Endothelial cell of umbilical vein (primary cell): ENCODE results near the gene KCNH2. TPM values are rescaled to one million over a fixed set of nuclear protein-coding genes. Genes with fewer than 3 reads are reported as not detected.

Experiments used
- BruUV-seq: library from RNA; stranded (reverse); fragments of 400-500 nt; replicated peaks from 2 replicates; lab custom pipeline; 2021; lab: Mats Ljungman, UMichigan
- CTCF ChIA-PET: fragments of 300-600, 350-600 bp; sonication (Branson Sonifier 250); formaldehyde crosslinking; loops from one replicate; lab custom pipeline; 2021; ENCODE audit warnings: antibody characterized with exemption, inconsistent platforms; lab: Charles Lee
- POLR2A ChIA-PET: fragments of 300-600, 350-600 bp; sonication (Branson Sonifier 250); formaldehyde crosslinking; loops from one replicate; lab custom pipeline; 2021; ENCODE audit warnings: antibody characterized with exemption, inconsistent platforms; lab: Charles Lee
- DNase-seq: peaks from one replicate; pipeline ENCODE4 v3.0.0-alpha.2; 2011; ENCODE audit warnings: low read depth, low spot score
- FAIRE-seq: peaks from 2 replicates; lab custom pipeline; 2011; peaks lifted over from hg19 to GRCh38; lab: Jason Lieb, UNC
- H2AFZ ChIP-seq: 2 replicates; pipeline ENCODE4 v1.6.0; 2012; ENCODE audit warnings: low read depth, low read length, control low read depth, inconsistent platforms
- H3K27ac ChIP-seq: 2 replicates; pipeline ENCODE4 v1.5.1; 2011; ENCODE audit warnings: low read depth, mild to moderate bottlenecking, control low read depth, low read length, moderate library complexity; ENCODE audit not compliant: insufficient read depth
- H3K27me3 ChIP-seq, 2 experiments: 2 replicates each; pipeline versions ENCODE4 v1.6.0 to v1.6.1; 2011; ENCODE audit warnings: low read length in 2 of 2, mixed read lengths in 1 of 2; ENCODE audit not compliant: control insufficient read depth in 2 of 2, insufficient read depth in 2 of 2
- H3K36me3 ChIP-seq, 2 experiments: 2 replicates in 1 of 2; 3 replicates in 1 of 2; pipeline ENCODE4 v1.5.1; 2011; ENCODE audit warnings: low read length in 2 of 2, mild to moderate bottlenecking in 1 of 2, moderate library complexity in 1 of 2; ENCODE audit not compliant: control insufficient read depth in 2 of 2, insufficient read depth in 2 of 2; ENCODE audit errors: extremely low read depth in 1 of 2
- H3K4me1 ChIP-seq: 3 replicates; pipeline ENCODE4 v1.5.1; 2011; ENCODE audit warnings: mild to moderate bottlenecking, low read length; ENCODE audit not compliant: control insufficient read depth, insufficient read depth; ENCODE audit errors: extremely low read depth
- H3K4me2 ChIP-seq: 2 replicates; pipeline ENCODE4 v1.6.1; 2011; ENCODE audit warnings: low read length, control low read depth, mixed read lengths; ENCODE audit not compliant: insufficient read depth
- H3K4me3 ChIP-seq, 3 experiments: fragments of 200-600 bp in 1 of 3; sonication (generic), shearing (Covaris generic) in 1 of 3; replicated peaks in 1 of 3; 2 replicates each; pipeline ENCODE4 v1.5.1; 2011 to 2016; ENCODE audit warnings: control low read depth in 3 of 3, low read length in 3 of 3, mild to moderate bottlenecking in 2 of 3, inconsistent platforms in 1 of 3, low read depth in 1 of 3, moderate library complexity in 1 of 3; ENCODE audit not compliant: insufficient read depth in 1 of 3
- H3K79me2 ChIP-seq: 2 replicates; pipeline ENCODE4 v1.6.0; 2012; ENCODE audit warnings: low read length, inconsistent platforms; ENCODE audit not compliant: control insufficient read depth, insufficient read depth
- H3K9ac ChIP-seq: replicated peaks from 2 replicates; pipeline ENCODE3; 2011; ENCODE audit warnings: low read length, control low read depth; ENCODE audit not compliant: insufficient read depth; ENCODE audit errors: extremely low read depth
- H3K9me1 ChIP-seq: replicated peaks from 3 replicates; pipeline ENCODE4 v1.6.0; 2011; ENCODE audit warnings: mild to moderate bottlenecking, low read length; ENCODE audit not compliant: control insufficient read depth, insufficient read depth; ENCODE audit errors: extremely low read depth
- H3K9me3 ChIP-seq: replicated peaks from 2 replicates; pipeline ENCODE4 v1.5.1; 2012; ENCODE audit warnings: low read length, inconsistent platforms; ENCODE audit not compliant: control insufficient read depth, insufficient read depth
- H4K20me1 ChIP-seq: replicated peaks from 2 replicates; pipeline ENCODE3; 2011; ENCODE audit warnings: mild to moderate bottlenecking, low read length; ENCODE audit not compliant: control insufficient read depth, insufficient read depth; ENCODE audit errors: extremely low read depth
- EZH2 ChIP-seq: IDR thresholded peaks from 2 replicates; pipeline ENCODE4 v1.6.1; 2012; ENCODE audit warnings: borderline replicate concordance, low read depth, mild to moderate bottlenecking, moderate library complexity, low read length, inconsistent platforms; ENCODE audit not compliant: severe bottlenecking
- FOS ChIP-seq: IDR thresholded peaks from 2 replicates; pipeline ENCODE4 v1.6.1; 2011; ENCODE audit warnings: mild to moderate bottlenecking, low read length, moderate library complexity, borderline replicate concordance; ENCODE audit not compliant: insufficient read depth
- GATA2 ChIP-seq: IDR thresholded peaks from 2 replicates; pipeline ENCODE4 v1.7.0; 2011; ENCODE audit warnings: low read depth, mild to moderate bottlenecking, moderate library complexity, mixed read lengths, low read length; ENCODE audit not compliant: insufficient read length, insufficient read depth
- JUN ChIP-seq: IDR thresholded peaks from 2 replicates; pipeline ENCODE4 v1.6.1; 2011; ENCODE audit warnings: borderline replicate concordance, low read depth; ENCODE audit not compliant: insufficient read length, insufficient read depth
- dilution Hi-C: fragments of 300-500 bp; cut with MboI; formaldehyde crosslinking; loops from one replicate; pipeline ENCODE4 v1.15.0; 2019; ENCODE audit warnings: low sequenced_read_pairs; ENCODE audit not compliant: extremely low pct_ligation_motif_present
- intact Hi-C: fragments of 100-400 bp; cut with micrococcal nuclease; formaldehyde crosslinking; loops from one replicate; pipeline ENCODE4 v1.10.0; 2022
- polyA plus RNA-seq, 4 experiments: library from polyadenylated mRNA; depleted of rRNA in 3 of 4; stranded (reverse) in 3 of 4; unstranded in 1 of 4; fragments of >200 nt; gene quantifications; 2 replicates each; pipeline versions ENCODE4 v1.2.1 to v1.2.3, GENCODE V29; 2011 to 2012; ENCODE audit warnings: missing spikeins in 1 of 4
- total RNA-seq: library from RNA; stranded (reverse); gene quantifications from 2 replicates; pipeline ENCODE4 v1.2.3, GENCODE V29; 2021
- TF ChIP-seq, protein P1 (sequence below): IDR thresholded peaks from 2 replicates; pipeline ENCODE4 v1.6.1; 2011; ENCODE audit not compliant: insufficient read depth, insufficient read length
- TF ChIP-seq, protein P2 (sequence below), 2 donors: IDR thresholded peaks; 1 replicate in 1 of 2; 2 replicates in 1 of 2; pipeline ENCODE4 v1.5.1; 2011; ENCODE audit warnings: low read length in 2 of 2, mild to moderate bottlenecking in 2 of 2, moderate library complexity in 2 of 2, control low read depth in 1 of 2, inconsistent platforms in 1 of 2, low read depth in 1 of 2; ENCODE audit not compliant: insufficient read depth in 1 of 2; ENCODE audit errors: extremely low read depth in 1 of 2

The KCNH2 gene
- total and polyA plus RNA-seq, 2 donors (not counting 3 experiments of a cell fraction or from before 2014, with no cell fraction given): 0.03 to 0.09 TPM

DNA sequence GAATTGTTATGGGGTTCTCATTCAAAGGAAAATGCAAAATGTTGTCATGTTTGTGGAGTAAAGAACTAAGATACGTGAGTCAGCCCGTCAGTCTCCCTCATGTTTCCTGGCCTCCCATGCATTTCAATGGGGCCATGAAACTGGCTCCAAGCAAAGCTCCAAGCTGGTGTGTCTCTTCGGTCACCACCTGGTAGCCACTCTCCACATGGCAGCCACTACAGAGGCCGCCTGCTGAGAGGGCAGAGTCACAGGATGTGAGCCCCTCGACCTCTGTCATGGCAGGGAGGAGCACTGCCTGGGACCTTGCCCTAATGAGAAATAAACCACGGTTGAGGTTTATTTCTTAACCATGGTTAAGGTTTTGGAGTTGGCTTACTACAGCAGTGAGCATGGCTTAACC, 63.2 kb downstream of the KCNH2 start:
- dilution Hi-C loops: no loop called here
- H2AFZ ChIP-seq: no peak overlapping the region
- H3K9me3 ChIP-seq: no peaks in the 10 kb centered on the region
- H3K36me3 ChIP-seq: no peaks in the 10 kb centered on the region
- CTCF ChIA-PET: interaction anchor here (0.8 to 1.5 kb wide), 3 partner anchors 14 to 39 kb away, joined by 3 to 4 read pairs (median 3); no protein-coding TSS in a partner anchor
- H3K27ac ChIP-seq: no peak overlapping the region
- intact Hi-C loops: no loop called here
- no peak for TF ChIP-seq FOS
- no peaks in the 10 kb centered on the region for H3K79me2 ChIP-seq
- FAIRE-seq (no peak), DNase-seq (no peak)
- H4K20me1 ChIP-seq: no peaks in the 10 kb centered on the region
- no peak overlapping the region for H3K4me2 ChIP-seq
- H3K9ac ChIP-seq: no peak overlapping the region
- no peaks in the 10 kb centered on the region for H3K4me1 ChIP-seq
- H3K4me3 ChIP-seq: no peak overlapping the region
- peaks cover 9 to 17% of the 10 kb centered on the region in 2 experiments for H3K27me3 ChIP-seq
- H3K9me1 ChIP-seq: no peaks in the 10 kb centered on the region
- no TSS peak for BruUV-seq
- POLR2A ChIA-PET: no interaction called here

DNA sequence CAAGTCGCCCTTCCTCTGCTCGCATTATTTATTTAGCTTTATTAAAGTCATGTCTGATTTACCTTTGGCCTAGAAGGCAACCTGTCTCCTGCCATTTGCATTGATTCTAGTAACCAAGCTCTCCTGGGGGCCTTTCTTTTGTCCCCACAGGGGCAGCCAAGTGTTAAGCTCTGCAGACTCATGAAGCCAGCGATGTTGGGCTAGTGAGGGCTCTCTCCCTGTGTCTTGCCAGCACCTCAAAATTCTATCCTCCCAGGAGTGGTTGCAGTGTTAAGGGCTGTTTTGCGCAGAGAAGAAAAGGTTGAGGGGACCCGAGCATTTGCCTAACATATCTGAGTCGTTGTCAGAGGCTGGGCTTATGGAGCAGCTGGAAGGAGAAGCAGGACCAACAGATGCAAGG, 63.9 kb downstream of the KCNH2 start:
- FAIRE-seq: no peak
- no peaks in the 10 kb centered on the region for H3K9me3 ChIP-seq
- TF ChIP-seq EZH2 (no peak), GATA2 (no peak), FOS (no peak), JUN (no peak)
- TF ChIP-seq, protein P1, sequence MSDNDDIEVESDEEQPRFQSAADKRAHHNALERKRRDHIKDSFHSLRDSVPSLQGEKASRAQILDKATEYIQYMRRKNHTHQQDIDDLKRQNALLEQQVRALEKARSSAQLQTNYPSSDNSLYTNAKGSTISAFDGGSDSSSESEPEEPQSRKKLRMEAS: no peak
- TF ChIP-seq, protein P2, sequence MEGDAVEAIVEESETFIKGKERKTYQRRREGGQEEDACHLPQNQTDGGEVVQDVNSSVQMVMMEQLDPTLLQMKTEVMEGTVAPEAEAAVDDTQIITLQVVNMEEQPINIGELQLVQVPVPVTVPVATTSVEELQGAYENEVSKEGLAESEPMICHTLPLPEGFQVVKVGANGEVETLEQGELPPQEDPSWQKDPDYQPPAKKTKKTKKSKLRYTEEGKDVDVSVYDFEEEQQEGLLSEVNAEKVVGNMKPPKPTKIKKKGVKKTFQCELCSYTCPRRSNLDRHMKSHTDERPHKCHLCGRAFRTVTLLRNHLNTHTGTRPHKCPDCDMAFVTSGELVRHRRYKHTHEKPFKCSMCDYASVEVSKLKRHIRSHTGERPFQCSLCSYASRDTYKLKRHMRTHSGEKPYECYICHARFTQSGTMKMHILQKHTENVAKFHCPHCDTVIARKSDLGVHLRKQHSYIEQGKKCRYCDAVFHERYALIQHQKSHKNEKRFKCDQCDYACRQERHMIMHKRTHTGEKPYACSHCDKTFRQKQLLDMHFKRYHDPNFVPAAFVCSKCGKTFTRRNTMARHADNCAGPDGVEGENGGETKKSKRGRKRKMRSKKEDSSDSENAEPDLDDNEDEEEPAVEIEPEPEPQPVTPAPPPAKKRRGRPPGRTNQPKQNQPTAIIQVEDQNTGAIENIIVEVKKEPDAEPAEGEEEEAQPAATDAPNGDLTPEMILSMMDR (IDR thresholded peaks at IDR 0.05; ENCODE audit: extremely low read depth in 1 of 2, insufficient read depth in 1 of 2, low read depth in 1 of 2, low read length in 2 of 2): no peak
- DNase-seq: no peak
- no peaks in the 10 kb centered on the region for H3K36me3 ChIP-seq
- POLR2A ChIA-PET: no interaction called here
- dilution Hi-C loops: no loop called here
- H2AFZ ChIP-seq: no peak overlapping the region
- H3K27me3 ChIP-seq: peaks cover 7 to 10% of the 10 kb centered on the region in 2 experiments
- intact Hi-C loops: no loop called here
- H3K9ac ChIP-seq: no peak overlapping the region
- H4K20me1 ChIP-seq: no peaks in the 10 kb centered on the region
- no peak overlapping the region for H3K4me2 ChIP-seq
- H3K4me3 ChIP-seq: no peak overlapping the region
- no peaks in the 10 kb centered on the region for H3K79me2 ChIP-seq
- no peaks in the 10 kb centered on the region for H3K9me1 ChIP-seq
- no peaks in the 10 kb centered on the region for H3K4me1 ChIP-seq
- CTCF ChIA-PET: interaction anchor here (1.4 to 1.5 kb wide), 2 partner anchors 13 to 35 kb away, joined by 3 read pairs; no protein-coding TSS in a partner anchor
- no peak overlapping the region for H3K27ac ChIP-seq
- BruUV-seq: no TSS peak
